ENCODE results near the gene OR2D2.
"Not testable (repeated sequence)": the region's sequence is repeated elsewhere in the genome, so short reads cannot be mapped to it uniquely, and the experiment has no call there.

The OR2D2 gene, protein sequence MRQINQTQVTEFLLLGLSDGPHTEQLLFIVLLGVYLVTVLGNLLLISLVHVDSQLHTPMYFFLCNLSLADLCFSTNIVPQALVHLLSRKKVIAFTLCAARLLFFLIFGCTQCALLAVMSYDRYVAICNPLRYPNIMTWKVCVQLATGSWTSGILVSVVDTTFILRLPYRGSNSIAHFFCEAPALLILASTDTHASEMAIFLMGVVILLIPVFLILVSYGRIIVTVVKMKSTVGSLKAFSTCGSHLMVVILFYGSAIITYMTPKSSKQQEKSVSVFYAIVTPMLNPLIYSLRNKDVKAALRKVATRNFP

DNA sequence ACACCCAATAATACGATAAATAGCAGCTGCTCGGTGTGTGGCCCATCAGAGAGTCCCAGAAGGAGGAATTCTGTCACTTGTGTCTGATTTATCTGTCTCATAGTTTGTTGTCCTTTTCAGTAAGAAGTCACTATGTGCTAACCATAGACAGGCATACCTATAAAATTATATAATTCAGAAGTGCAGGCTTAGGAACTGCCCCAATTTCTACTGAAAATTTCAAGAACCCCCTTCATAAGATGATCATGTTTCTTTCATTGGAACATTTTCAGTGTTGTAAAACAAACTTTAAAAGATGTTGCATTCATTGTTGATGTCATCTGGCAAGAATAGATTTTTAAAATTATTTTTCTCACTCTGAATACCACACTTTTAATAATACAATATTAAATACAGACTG, at the start of gene OR2D2:
Gene OR2D2, minus strand, starts transcription at position 101 of the 400 bp plus-strand sequence. Its CDS starts 0 bp downstream, at position 101.
- DNase-seq = no peak

DNA sequence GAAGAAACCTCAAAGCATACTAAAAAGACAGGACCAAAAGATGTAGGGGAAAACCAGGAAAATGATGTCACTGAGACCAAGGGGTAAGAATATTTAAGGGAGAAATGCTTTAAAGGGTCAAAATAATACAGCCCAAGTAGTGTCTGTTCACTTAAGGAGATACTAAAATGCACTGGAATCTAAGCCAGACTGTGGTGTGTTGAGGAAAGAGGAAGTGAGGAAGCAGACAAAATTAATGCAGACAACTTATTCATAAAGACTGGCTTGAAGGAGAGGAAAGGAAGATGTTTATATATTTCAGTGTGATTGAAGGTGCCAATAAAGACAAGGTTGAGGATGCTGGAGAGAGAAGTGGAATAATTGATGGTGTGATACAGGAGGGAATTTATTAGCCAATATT, 49.7 kb upstream of the OR2D2 start:
- no peak for DNase-seq

DNA sequence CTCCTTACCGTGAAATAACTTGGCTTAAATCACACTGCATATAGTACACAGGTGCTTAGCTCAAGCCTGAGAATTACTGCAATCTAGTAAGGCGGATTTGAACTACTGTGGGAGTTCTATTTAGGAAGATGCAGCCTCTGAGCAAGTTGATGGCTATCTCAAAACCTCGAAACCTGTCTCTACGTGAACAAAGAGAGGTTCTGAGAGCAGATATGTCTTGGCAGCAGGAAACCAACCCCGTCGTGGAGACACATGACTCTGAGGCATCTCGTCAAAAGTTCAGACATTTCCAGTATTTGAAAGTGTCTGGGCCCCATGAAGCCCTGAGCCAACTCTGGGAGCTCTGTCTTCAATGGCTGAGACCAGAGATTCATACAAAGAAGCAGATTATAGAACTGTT, 39.8 kb upstream of the OR2D2 start:
- no peak for DNase-seq

DNA sequence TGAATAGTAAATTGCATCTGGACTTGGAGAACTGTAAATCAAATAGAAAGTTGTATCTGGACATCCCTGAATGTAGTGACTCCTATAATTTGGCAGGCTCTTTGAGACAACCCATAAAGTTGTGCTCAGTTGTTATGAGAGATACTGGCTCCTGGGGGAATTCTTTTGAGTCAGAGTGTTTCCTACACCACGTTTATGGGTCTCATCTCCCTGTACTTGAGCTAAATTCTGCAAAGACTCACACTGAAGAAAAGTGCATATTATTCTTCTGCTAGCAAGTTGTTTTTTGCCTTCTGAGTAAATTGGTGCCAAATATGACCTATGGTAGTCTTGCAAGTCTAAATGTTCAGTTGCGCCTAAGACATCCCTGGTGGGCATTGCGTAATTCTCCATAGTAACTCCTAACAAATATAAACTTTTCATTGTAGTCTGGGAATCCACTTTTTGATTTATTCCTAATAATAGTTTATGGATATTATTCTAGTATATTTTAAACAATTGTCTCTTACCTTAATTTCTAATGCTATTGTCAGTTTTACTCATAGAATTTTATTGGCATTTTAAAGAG, 38.9 kb upstream of the OR2D2 start:
- DNase-seq = no peak

DNA sequence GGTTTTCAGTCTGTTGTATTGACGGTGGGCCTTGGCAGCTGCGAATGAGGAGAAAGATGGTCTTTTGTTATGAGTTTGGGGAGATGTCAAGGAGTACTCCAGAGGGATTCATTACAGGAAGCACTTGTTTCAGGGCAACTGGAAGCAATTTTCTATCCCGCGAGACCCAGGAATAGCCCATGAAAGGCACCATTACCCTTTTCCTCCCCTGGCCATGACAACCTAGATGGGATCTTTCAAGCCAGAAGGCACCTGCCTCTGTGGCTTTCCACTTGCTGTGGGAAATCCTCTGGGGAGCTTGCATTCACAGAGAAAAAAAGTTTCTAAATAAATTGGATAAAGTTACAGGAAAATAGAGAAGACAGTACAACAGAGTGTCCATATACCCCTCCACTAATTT, 36.6 kb upstream of the OR2D2 start:
- DNase-seq = no peak

DNA sequence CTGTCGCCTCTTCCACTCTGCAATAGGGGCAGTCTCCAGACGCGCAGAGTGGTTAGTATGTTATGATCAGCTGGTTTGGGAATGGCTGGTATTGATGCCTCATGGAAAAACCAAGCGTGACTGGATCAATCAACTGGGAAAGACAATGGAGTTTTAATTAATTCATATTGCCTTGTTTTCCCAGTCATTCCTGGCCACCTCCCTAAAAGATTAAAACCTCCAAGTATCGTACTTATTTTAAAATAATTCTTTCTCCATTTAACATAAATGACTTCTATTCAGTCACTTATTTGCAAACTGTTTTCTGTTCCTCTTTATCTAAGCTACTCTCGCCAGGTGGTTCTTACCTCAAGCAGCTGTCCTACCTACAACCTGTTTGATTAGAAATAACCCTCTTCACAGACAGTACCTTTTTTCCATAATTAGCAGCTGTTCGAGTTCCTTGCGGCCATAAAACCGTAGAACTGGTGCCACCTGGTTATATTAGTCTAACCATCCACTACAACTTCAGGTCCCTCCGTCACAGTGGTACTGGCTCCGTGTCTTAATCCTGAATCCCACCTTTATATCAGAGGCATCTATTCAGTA, 34.8 kb upstream of the OR2D2 start:
- no peak for DNase-seq

DNA sequence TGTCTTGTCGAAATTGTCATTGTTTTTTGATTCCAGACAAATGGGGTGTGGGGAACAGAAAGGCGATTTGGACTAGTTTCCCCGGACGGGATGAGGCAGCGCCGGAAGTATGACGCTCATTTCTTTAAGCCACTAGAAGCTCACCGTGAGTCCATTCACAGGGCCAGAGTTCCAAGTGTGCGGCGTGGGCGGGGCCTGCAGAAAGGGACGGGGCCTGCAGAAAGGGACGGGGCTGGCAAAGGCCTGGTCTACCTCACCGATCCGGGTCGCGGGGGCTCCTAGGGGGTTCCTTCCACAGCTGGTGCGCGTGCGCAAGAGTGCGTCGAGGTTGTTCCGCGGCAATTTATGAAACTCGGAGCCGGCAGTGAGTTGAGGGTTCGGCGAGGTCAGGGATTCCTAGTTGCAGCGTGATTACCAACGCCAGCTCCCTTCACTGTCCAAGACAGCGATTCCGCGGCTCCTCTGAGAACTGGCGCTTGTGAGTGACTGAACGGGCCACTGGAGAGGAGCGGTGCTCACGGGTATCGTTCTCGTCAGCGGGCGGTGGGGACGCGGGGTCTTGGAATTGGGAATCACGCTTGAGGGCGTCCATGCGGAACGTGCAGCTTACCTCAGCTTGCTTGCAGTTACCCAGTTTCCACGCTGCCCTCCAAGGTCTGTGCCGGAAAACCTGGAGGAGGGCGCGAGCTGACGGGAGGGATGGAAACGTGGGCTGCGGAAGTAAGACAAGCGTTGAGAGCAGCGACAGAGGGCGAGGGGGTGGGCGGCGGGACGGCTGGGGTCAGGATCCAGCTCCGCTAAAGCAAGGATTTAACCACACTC, 34.1 kb upstream of the OR2D2 start, which contains the start of gene ZNF215:
Gene ZNF215, plus strand, starts transcription at position 219 of the 822 bp plus-strand sequence. CDS start 5,847 bp downstream, outside the sequence.
- DNase-seq = no peak

DNA sequence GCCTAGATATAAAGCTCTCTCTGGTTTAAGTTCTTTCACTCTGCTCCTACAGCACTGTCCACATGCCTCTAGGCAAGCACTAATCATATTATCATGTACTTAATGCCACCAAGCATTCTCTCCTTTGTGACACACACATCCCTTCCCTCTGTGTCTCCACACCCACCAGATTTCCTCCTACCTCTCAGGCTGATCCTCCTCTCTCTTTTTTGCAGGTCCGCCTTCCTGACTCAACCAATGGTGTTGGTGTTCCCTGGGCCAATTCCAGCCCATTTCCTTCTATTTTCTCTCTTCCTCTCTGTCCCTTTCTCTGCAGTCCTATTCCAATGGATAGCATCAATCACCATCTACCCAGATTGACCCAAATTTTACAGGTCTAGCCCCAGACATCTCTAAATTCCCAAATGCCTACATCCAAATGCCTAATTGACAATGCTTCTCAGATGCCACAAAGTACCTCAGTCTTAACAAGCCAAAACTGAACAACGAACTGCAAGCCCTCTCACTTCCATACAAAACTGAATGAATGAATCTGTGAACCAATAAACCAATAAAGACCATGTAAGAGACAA, 33.4 kb upstream of the OR2D2 start:
- no peak for DNase-seq

DNA sequence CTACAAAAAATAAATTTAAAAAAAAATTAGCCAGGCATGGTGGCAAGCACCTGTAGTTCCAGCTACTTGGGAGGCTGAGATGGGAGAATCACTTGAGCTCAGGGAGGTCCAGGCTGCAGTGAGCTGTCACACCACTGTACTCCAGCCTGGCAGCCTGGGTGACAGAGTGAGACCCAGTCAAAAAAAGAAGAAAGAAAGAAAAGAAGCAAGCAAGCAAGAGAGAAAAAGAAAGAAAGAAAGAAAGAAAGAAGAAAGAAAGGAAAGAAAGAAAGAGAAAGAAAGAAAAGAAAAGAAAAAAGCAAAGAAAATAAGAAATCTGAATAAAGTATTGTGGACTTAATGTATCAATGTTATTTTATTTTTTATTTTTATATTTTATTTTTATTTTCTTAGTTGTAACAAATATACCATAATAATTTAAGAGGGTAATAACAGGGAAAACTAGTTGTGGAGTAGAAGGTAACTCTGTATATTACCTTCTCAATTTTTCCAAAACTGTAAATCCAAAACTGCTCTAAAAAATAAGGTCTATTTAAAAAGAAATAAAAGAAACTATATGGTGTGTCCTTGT, 32.8 kb upstream of the OR2D2 start:
- no peak for DNase-seq

DNA sequence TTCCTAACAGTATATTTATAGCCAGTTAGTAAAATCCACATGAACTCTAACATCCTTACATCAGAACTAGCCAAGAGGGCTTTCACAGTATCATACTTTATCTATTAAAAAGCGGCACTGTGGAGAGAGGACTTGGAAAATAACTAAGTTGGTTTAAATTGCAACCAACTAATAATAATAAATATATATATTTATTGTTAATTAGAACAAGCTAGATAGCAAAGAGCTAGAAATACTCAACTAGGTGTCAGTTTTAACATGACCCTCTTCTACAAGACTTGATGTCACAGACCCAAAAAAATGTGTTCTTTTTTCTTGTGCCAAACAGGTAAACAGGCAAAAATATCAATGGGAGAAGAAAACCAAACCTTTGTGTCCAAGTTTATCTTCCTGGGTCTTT, 28.4 kb upstream of the OR2D2 start, which contains the start of gene OR2D3:
Gene OR2D3, plus strand, starts transcription at position 301 of the 400 bp plus-strand sequence. Its CDS starts 0 bp downstream, at position 301.
- DNase-seq = no peak

DNA sequence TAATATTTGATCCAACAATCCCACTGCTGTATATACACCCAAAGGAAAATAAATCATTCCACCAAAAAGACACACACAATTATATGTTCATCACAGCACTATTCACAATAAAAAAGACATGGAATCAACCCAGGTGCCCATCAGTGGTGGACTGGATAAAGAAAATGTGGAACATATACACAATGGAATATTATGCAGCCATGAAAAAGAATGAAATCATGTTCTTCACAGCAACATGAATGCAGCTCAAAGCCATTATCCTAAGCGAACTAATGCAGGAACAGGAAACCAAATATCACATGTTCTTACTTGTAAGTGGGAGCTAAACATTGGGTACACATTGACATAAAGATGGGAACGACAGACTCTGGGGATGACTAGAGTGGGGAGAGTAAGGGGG, 27.4 kb upstream of the OR2D2 start:
- DNase-seq = no peak

DNA sequence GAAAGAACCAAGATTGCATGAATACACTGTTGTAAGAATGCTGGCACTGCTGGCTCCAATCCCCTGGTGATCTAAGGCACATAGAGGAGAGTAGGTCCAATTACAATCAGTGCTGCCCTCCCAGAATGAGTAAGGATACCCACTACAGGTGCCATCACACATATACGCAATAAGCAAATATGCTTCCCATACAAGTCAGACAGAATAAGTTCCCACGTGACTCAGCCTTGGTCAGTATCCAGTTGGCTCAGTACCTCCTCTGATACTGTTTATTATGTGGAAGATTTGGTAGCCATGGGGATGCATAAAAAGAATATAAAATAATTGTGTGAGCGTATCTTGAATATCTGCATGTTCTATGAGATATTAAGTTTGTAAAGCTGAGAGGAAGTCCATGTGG, 19.6 kb upstream of the OR2D2 start:
- DNase-seq = no peak

DNA sequence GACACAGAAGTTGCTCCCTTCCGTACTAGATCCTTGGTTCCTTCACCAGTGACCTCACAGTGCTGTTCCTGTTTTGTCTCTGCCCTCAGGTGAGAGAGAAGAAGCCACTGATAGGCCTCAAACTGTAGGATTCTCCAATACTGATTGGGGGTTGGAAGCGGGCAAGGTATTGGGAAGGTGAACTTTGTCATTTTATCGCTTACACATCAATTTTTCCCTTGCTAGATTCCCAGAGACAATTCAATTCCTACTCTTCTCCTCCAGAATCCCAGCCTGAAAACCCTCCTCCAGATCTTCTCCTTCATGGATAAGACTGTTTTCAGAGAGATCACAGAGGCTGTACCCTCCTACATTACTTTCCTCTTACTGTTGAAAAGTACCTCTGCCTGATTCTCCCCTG, 19.1 kb upstream of the OR2D2 start:
- DNase-seq = no peak

DNA sequence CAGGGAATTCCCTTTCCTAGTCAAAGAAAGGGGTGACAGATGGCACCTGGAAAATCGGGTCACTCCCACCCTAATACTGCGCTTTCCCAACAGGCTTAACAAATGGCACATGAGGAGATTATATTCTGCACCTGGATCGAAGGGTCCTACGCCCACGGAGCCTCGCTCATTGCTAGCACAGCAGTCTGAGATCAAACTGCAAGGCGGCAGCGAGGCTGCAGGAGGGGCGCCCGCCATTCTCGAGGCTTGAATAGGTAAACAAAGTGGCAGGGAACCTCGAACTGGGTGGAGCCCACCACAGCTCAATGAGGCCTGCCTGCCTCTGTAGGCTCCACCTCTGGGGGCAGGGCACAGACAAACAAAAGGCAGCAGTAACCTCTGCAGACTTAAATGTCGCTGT, 12.5 kb upstream of the OR2D2 start:
- DNase-seq = not testable (repeated sequence)

DNA sequence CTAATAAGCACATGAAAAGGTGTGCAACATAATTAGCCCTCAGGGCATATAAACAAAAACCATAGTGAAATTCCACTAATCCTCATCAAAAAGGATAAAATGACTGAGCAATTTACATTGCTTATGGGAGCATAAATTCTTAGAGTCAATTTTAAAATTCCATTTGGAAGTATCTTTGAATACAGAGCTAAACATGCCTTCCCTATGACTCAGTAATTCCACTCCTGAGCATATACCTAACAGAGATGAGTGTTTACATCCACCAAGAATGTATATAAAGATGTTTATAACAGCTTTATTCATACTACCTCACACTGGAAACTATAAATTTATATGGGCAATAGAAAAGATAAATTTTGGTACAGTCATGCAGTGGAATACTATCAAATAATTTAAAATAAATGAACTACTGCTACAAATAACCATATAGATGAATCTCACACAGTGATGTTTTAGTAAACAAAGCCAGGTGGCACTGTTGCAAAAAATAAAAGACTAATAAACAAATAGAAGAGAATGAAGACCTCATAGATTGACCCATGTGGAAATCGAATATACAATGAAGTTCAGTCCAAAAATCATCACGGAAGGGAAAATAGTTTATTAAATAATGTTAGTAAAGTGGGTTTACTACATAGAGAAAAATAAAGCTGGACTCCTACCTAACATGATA, 8.2 kb upstream of the OR2D2 start:
- DNase-seq = no peak

DNA sequence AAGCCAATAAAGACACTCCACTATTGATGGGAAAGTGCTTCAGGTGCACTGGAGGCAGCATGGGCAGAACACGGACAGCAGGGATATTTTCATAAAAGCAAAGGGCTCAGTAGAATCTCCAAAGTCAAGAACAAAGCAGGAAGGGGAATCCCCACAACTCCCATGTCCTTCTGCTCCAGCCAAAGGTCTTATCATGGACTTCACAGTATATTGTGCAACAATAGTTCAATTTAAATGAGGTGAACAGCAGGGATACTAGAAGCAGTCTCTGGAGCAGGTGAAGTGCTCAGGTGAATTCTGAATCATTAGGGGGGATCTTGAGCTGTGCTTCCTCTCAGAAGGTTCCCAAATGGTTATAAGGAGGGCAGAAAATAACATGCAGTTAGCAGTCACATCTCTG, 6.6 kb upstream of the OR2D2 start:
- no peak for DNase-seq

DNA sequence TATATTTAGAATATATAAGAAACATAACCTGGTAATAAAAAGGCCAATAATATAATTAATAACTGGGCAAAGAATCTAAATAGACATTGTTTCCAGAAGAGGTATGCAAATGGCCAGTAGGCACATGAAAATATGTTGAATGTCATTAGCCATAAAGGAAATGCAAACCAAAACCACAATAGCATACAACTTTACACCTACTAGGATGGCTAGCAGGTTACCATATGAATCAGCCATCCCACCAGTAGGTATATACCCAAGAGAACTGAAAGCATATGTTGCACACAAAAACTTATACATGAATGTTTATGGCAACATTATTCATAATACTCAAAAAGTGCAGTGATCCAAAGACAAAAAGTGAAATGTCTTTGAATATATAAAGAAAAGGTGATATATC, 2.7 kb upstream of the OR2D2 start:
- DNase-seq = no peak

DNA sequence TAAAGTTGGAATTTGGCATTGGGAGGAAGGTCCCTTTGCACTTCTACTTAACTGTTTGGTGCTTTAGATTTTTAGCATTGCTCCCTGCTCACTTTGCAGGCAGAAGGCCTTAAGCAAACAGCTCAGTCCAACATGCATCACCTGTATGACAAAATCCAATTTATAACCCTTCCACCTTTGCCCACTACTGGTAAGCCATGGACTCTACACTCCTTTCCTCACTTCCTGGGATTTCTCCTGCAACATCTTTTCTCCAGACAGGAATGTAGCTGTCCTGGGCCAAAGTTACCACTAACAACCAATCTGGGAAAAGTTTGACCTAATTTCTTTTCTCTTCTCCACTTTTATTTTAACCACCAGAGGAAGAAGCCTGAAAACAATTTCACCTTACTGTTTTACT, 1.8 kb upstream of the OR2D2 start:
- DNase-seq = no peak

DNA sequence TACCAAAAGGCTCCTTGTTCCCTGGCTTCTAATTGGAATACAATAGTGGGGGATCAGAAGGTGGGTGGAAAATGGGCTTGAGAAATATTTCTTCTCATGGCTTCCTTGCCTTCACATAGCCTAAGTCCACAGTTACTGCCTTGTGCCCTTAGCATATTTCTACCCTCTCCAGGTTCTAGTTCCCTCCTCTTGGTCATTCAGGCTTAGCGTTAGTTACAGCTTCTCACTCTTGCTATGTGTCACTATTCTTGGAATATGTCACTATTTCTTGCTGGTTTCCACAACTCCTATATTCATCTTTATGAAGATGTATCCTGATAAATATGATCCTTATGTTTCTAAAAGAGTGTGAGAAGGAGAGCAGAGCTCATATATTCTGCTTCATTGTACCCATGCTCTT, 2.5 kb downstream of the OR2D2 start:
- no peak for DNase-seq

DNA sequence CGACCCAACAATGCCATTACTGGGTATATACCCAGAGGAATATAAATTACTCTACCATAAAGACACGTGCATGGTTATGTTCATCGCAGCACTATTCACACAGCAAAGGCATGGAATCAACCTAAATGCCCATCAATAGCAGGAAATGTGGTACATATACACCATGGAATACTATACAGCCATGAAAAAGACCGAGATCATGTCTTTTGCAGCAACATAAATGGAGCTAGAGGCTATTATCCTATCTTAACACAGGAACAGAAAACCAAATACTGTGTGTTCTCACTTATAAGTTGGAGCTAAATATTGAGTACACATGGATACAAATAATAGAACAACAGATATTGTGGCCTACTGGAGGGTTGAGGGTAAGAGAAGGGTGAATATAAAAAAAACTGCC, 3.5 kb downstream of the OR2D2 start:
- no peak for DNase-seq

DNA sequence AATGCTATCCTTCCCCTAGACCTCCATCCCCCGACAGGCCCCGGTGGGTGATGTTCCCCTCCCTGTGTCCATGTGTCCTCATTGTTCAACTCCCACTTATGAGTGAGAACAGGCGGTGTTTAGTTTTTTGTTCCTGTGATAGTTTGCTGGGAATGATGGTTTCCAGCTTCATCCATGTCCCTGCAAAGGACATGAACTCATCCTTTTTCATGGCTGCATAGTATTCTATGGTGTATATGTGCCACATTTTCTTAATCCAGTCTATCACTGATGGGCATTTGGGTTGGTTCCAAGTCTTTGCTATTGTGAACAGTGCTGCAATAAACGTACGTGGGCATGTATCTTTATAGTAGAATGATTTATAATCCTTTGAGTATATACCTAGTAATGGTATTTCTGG, 4.6 kb downstream of the OR2D2 start:
- not testable (repeated sequence) for DNase-seq

DNA sequence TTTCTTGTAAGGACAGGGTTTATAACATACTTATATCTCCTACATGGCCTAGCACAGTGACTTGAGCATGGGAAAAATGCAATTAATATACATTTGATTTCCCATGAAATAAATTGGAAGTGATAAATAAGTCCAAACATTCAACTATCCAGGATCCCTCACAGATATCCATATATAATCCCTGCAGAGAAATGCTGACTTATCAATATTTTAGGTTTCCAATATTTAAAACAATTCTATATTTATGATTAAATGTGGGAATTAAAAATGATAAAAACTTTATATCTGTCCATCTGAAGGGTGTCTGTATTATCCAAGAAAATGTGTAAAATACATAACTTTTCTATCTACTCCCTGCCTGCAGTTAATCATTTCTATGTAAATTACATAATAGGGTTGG, 9.5 kb downstream of the OR2D2 start:
- no peak for DNase-seq

Measured in CD4-positive, alpha-beta T cell treated with Interleukin-4 for 4 hours (primary cell).